ENCODE measurements around the gene SQSTM1. TPM values are rescaled to one million over a fixed set of nuclear protein-coding genes. Genes with fewer than 3 reads are reported as not detected.
A peak's percentile ranks its signal among the peaks of the same experiment; 100 is the strongest.

SQSTM1 gene
- total and polyA plus RNA-seq, 10 donors: 105 to 328 (median 276) TPM

GRCh38 chr5:179882338-179882737 lies 61.6 kb downstream of the SQSTM1 start:
- H3K4me1 ChIP-seq: no peaks in the 10 kb centered on the region
- no peak overlapping the region for H3K27ac ChIP-seq
- H3K4me3 ChIP-seq: no peak overlapping the region
- H3K9me3 ChIP-seq: peaks cover 0 to 32% (median 25%) of the 10 kb centered on the region in 8 donors
- DNase-seq: no peak
- TF ChIP-seq POLR2A (IDR thresholded peaks at IDR 0.05) (no peak), POLR2AphosphoS5 (IDR thresholded peaks at IDR 0.05) (no peak)
- peaks cover 3 to 100% (median 61%) of the 10 kb centered on the region in 6 donors for H3K36me3 ChIP-seq
- WGBS, 5 donors: 75 to 100% (median 90%) methylated on average over 4 of the region's 4 CpGs
- no peaks in the 10 kb centered on the region for H3K27me3 ChIP-seq (replicated peaks in 1 of 7)
- intact Hi-C loops (cut with DNase I; ENCODE audit: low total_unique reads): no loop called here

- H3K4me1 ChIP-seq: no peaks in the 10 kb centered on the region
- no peaks in the 10 kb centered on the region for H3K27me3 ChIP-seq (replicated peaks in 1 of 7)
- no peak for DNase-seq
- intact Hi-C loops (cut with DNase I; ENCODE audit: low total_unique reads): no loop called here
- H3K36me3 ChIP-seq: peaks cover 3 to 100% (median 66%) of the 10 kb centered on the region in 6 donors
- peaks cover 0 to 32% (median 25%) of the 10 kb centered on the region in 8 donors for H3K9me3 ChIP-seq
- no peak overlapping the region for H3K4me3 ChIP-seq
- no peak for TF ChIP-seq POLR2A (IDR thresholded peaks at IDR 0.05)
- TF ChIP-seq POLR2AphosphoS5 (IDR thresholded peaks at IDR 0.05): no peak
- no peak for TF ChIP-seq CTCF (IDR thresholded peaks at IDR 0.05 in 8 of 11, conservative IDR thresholded peaks at IDR 0.05 in 3 of 11)
- H3K27ac ChIP-seq: no peak overlapping the region
- WGBS, 5 donors: 97 to 100% (median 98%) methylated on average over 3 of the region's 3 CpGs
These were observed 62.5 kb downstream of the SQSTM1 start for GRCh38 chr5:179883163-179883562.

- DNase-seq: peak; percentile 24
- TF ChIP-seq CTCF (IDR thresholded peaks at IDR 0.05 in 8 of 11, conservative IDR thresholded peaks at IDR 0.05 in 3 of 11) (no peak), POLR2AphosphoS5 (IDR thresholded peaks at IDR 0.05) (no peak), POLR2A (IDR thresholded peaks at IDR 0.05) (no peak)
- Histone ChIP-seq H3K27ac (no peak overlapping the region), H3K4me1 (no peaks in the 10 kb centered on the region), H3K27me3 (replicated peaks in 1 of 7) (no peaks in the 10 kb centered on the region), H3K9me3 (peaks cover 0 to 32% (median 25%) of the 10 kb centered on the region in 8 donors), H3K36me3 (peaks cover 3 to 100% (median 70%) of the 10 kb centered on the region in 6 donors), H3K4me3 (no peak overlapping the region)
- intact Hi-C loops (cut with DNase I; ENCODE audit: low total_unique reads): no loop called here
- WGBS, 5 donors: 92 to 99% (median 96%) methylated on average over 13 of the region's 13 CpGs
These were observed 64.9 kb downstream of the SQSTM1 start for GRCh38 chr5:179885491-179886090.

GRCh38 chr5:179886190-179886911 lies 65.6 kb downstream of the SQSTM1 start:
- H3K4me3 ChIP-seq: no peak overlapping the region
- DNase-seq: no peak
- no peaks in the 10 kb centered on the region for H3K27me3 ChIP-seq (replicated peaks in 1 of 7)
- TF ChIP-seq CTCF (IDR thresholded peaks at IDR 0.05 in 8 of 11, conservative IDR thresholded peaks at IDR 0.05 in 3 of 11) (no peak), POLR2A (IDR thresholded peaks at IDR 0.05) (no peak), POLR2AphosphoS5 (IDR thresholded peaks at IDR 0.05) (no peak)
- intact Hi-C loops (cut with DNase I; ENCODE audit: low total_unique reads): no loop called here
- no peaks in the 10 kb centered on the region for H3K4me1 ChIP-seq
- WGBS, 5 donors: 90 to 96% (median 94%) methylated on average over 14 of the region's 14 CpGs
- peaks cover 0 to 32% (median 25%) of the 10 kb centered on the region in 8 donors for H3K9me3 ChIP-seq
- peaks cover 7 to 100% (median 76%) of the 10 kb centered on the region in 6 donors for H3K36me3 ChIP-seq
- H3K27ac ChIP-seq: no peak overlapping the region

Measured in spleen (tissue), 11 donors.